ENCODE data around the gene NEK6. TPM values are rescaled to one million over a fixed set of nuclear protein-coding genes. Genes with fewer than 3 reads are reported as not detected.

The NEK6 gene
- total and polyA plus RNA-seq, 10 of the 15 experiments (the other 5 are each of a cell fraction or from before 2014, with no cell fraction given) = 31.3 to 161 (median 89.2) TPM

- Histone ChIP-seq H3K4me2 (ENCODE audit: control insufficient read depth, insufficient read depth) (no peak overlapping the region), H3K27me3 (replicated peaks in 1 of 2; ENCODE audit: control insufficient read depth in 2 of 2, insufficient read depth in 2 of 2, low read length in 1 of 2) (no peaks in the 10 kb centered on the region), H3K27ac (ENCODE audit: control insufficient read depth, insufficient read depth) (peak overlapping the region; percentile 98), H3K4me3 (peak overlapping the region; percentile 54; the same call in 1 of the 2 replicates), H2AFZ (ENCODE audit: control insufficient read depth, low read depth, low read length) (no peak overlapping the region), H3K4me1 (ENCODE audit: control insufficient read depth, insufficient read depth, low read length) (peaks cover 64% of the 10 kb centered on the region), H3K36me3 (ENCODE audit: control insufficient read depth in 2 of 2, insufficient read depth in 2 of 2, low read length in 1 of 2) (no peaks in the 10 kb centered on the region), H3K9ac (ENCODE audit: control insufficient read depth, insufficient read depth, low read length) (peak overlapping the region; percentile 81; the same call in 1 of the 2 replicates), H3K79me2 (ENCODE audit: control insufficient read depth, insufficient read depth, low read length) (no peaks in the 10 kb centered on the region; the same call in 1 of the 2 replicates), H4K20me1 (ENCODE audit: control insufficient read depth, insufficient read depth) (no peaks in the 10 kb centered on the region), H3K9me3 (replicated peaks; ENCODE audit: control insufficient read depth, insufficient read depth, low read length) (no peaks in the 10 kb centered on the region)
- intact Hi-C loops (cut with micrococcal nuclease; ENCODE audit: unreplicated experiment) = loop anchor here (2.0 kb wide), 1 partner anchor 71 kb away; no protein-coding TSS in a partner anchor
- SMC1A ChIA-PET (ENCODE audit: uncharacterized antibody, unreplicated experiment) = interaction anchor here (0.7 to 13.1 kb wide), 11 partner anchors 9 to 79 kb away, joined by 3 to 249 read pairs (median 14); partner anchors contain the start of gene NEK6
- BruUV-seq (replicated peaks) = no TSS peak
- DNase-seq (ENCODE audit: low read depth, low spot score) (no peak), ATAC-seq (no peak), FAIRE-seq (no peak)
- RAD21 ChIA-PET (ENCODE audit: unreplicated experiment) = interaction anchor here (1.0 to 16.1 kb wide), 11 partner anchors 15 to 1268 kb away, joined by 3 to 293 read pairs (median 20); partner anchors contain the start of gene NEK6
- CTCF ChIA-PET = interaction anchor here (0.8 to 6.6 kb wide), 9 partner anchors 9 to 175 kb away, joined by 3 to 78 read pairs (median 4); no protein-coding TSS in a partner anchor
- POLR2A ChIA-PET = interaction anchor here (1.4 to 5.5 kb wide), 9 partner anchors 10 to 79 kb away, joined by 3 to 59 read pairs (median 13); partner anchors contain the start of gene NEK6
- 74% methylated on average over 15 of the region's 15 CpGs for WGBS (ENCODE audit: insufficient coverage, insufficient replicate concordance, low lambda C conversion rate, missing lambda C conversion rate)
- in situ Hi-C loops (cut with MboI) = loop anchor here (25.0 kb wide), 1 partner anchor 1421 kb away; no protein-coding TSS in a partner anchor
- TF ChIP-seq MTA3 (IDR thresholded peaks at IDR 0.05; ENCODE audit: borderline replicate concordance, low read length) (no peak), BMI1 (IDR thresholded peaks at IDR 0.05; ENCODE audit: borderline replicate concordance) (no peak), IKZF2 (IDR thresholded peaks at IDR 0.05) (no peak), SUZ12 (IDR thresholded peaks at IDR 0.05; ENCODE audit: unreplicated experiment) (no peak), ATF2 (IDR thresholded peaks at IDR 0.05; ENCODE audit: low read length) (no peak), TARDBP (IDR thresholded peaks at IDR 0.05; ENCODE audit: borderline replicate concordance) (no peak), CUX1 (IDR thresholded peaks at IDR 0.05; ENCODE audit: insufficient replicate concordance, low read depth, low read length) (no peak), POLR2AphosphoS2 (IDR thresholded peaks at IDR 0.05; ENCODE audit: low read depth, low read length) (no peak), TAF1 (IDR thresholded peaks at IDR 0.05; ENCODE audit: borderline replicate concordance, low read depth, low read length) (no peak), POLR2AphosphoS5 (IDR thresholded peaks at IDR 0.05; ENCODE audit: low read length) (no peak), DPF2 (IDR thresholded peaks at IDR 0.05) (no peak), GABPA (IDR thresholded peaks at IDR 0.05; ENCODE audit: low read depth) (no peak), PRDM15 (CRISPR knock-in tag; IDR thresholded peaks at IDR 0.05) (no peak), RAD51 (IDR thresholded peaks at IDR 0.05) (no peak)
Observed at GRCh38 chr9:124215956-124216355, 41.8 kb upstream of the NEK6 start.

All from GM12878 (cell line).